GM23338 (cell line): Measurements from ENCODE around the gene MAPT. TPM values are rescaled to one million over a fixed set of nuclear protein-coding genes. Genes with fewer than 3 reads are reported as not detected.

ENCODE experiments used
- ATAC-seq: fragments of 200-7000 bp; cut with Tn5 transposase; 3 replicates; pipeline ENCODE4 v1.9.1; 2020
- DNase-seq: peaks from one replicate; pipeline ENCODE4 v3.0.0-alpha.2; 2015; ENCODE audit warnings: low spot score
- H2AFZ ChIP-seq: fragments of 200-600 bp; sonication (generic); 2 replicates; pipeline ENCODE4 v1.8.0; 2016; ENCODE audit warnings: antibody characterized with exemption, mild to moderate bottlenecking, moderate library complexity
- H3F3A ChIP-seq: fragments of 200-600 bp; sonication (generic); replicated peaks from 2 replicates; pipeline ENCODE4 v1.8.0; 2017; ENCODE audit warnings: antibody characterized with exemption, mixed run types, low read depth
- H3K27ac ChIP-seq: fragments of 200-600 bp; sonication (generic); 2 replicates; pipeline ENCODE4 v1.6.1; 2016; ENCODE audit warnings: low read depth
- H3K27me3 ChIP-seq: fragments of 200-600 bp; sonication (generic); 2 replicates; pipeline ENCODE4 v1.8.0; 2016; ENCODE audit warnings: mild to moderate bottlenecking, mixed run types, moderate library complexity; ENCODE audit not compliant: insufficient read depth
- H3K36me3 ChIP-seq: fragments of 200-600 bp; sonication (generic); 2 replicates; pipeline ENCODE4 v1.8.0; 2016; ENCODE audit warnings: mild to moderate bottlenecking; ENCODE audit not compliant: insufficient read depth
- H3K4me1 ChIP-seq: fragments of 200-600 bp; sonication (generic); 2 replicates; pipeline ENCODE4 v1.8.0; 2016; ENCODE audit warnings: mild to moderate bottlenecking, moderate library complexity; ENCODE audit not compliant: insufficient read depth
- H3K4me2 ChIP-seq: fragments of 200-600 bp; sonication (generic); 2 replicates; pipeline ENCODE4 v1.7.1; 2017; ENCODE audit warnings: mixed run types
- H3K4me3 ChIP-seq: fragments of 200-600 bp; sonication (generic); 2 replicates; pipeline ENCODE4 v1.6.1; 2016; ENCODE audit warnings: mixed run types
- H3K79me2 ChIP-seq: fragments of 200-600 bp; sonication (generic); replicated peaks from 2 replicates; pipeline ENCODE4 v1.8.0; 2017; ENCODE audit warnings: mild to moderate bottlenecking; ENCODE audit not compliant: insufficient read depth
- H3K9me2 ChIP-seq: fragments of 200-600 bp; sonication (generic); 2 replicates; pipeline ENCODE4 v1.8.0; 2017; ENCODE audit not compliant: insufficient read depth
- H4K20me1 ChIP-seq: fragments of 200-600 bp; sonication (generic); replicated peaks from 2 replicates; pipeline ENCODE4 v1.8.0; 2017; ENCODE audit warnings: mild to moderate bottlenecking; ENCODE audit not compliant: insufficient read depth
- H3K27ac Mint-ChIP-seq: 2 replicates; pipeline ENCODE4 v1.8.0; 2020; ENCODE audit warnings: inconsistent platforms, mild to moderate bottlenecking, moderate library complexity, mixed read lengths
- H3K27me3 Mint-ChIP-seq: 3 replicates; pipeline ENCODE4 v1.8.0; 2022; ENCODE audit warnings: low read depth, mild to moderate bottlenecking, moderate library complexity, mixed read lengths, inconsistent platforms; ENCODE audit not compliant: insufficient read depth, poor library complexity
- H3K36me3 Mint-ChIP-seq: 3 replicates; pipeline ENCODE4 v1.8.0; 2021; ENCODE audit warnings: low read depth, mild to moderate bottlenecking, inconsistent platforms, moderate library complexity, mixed read lengths
- H3K4me1 Mint-ChIP-seq: 3 replicates; pipeline ENCODE4 v1.8.0; 2020; ENCODE audit warnings: mild to moderate bottlenecking, inconsistent platforms, mixed read lengths
- H3K4me3 Mint-ChIP-seq: 3 replicates; pipeline ENCODE4 v1.8.0; 2021; ENCODE audit warnings: moderate library complexity, mild to moderate bottlenecking, inconsistent platforms, mixed read lengths
- H3K9me3 Mint-ChIP-seq: 3 replicates; pipeline ENCODE4 v1.8.0; 2020; ENCODE audit warnings: moderate library complexity, mild to moderate bottlenecking, inconsistent platforms, mixed read lengths
- CREB1 ChIP-seq: fragments of 250-450 bp; sonication (Bioruptor Pico); IDR thresholded peaks from 2 replicates; pipeline ENCODE4 v1.5.0; 2020; ENCODE audit warnings: low read depth, mild to moderate bottlenecking, moderate library complexity
- EZH2 ChIP-seq: fragments of 200-600 bp; sonication (generic); IDR thresholded peaks from one replicate; pipeline ENCODE4 v1.8.0; 2017; ENCODE audit warnings: antibody characterized with exemption, mild to moderate bottlenecking, low read depth; ENCODE audit not compliant: unreplicated experiment
- EZH2phosphoT487 ChIP-seq: fragments of 200-600 bp; sonication (generic); IDR thresholded peaks from one replicate; pipeline ENCODE4 v1.8.1; 2018; ENCODE audit warnings: antibody characterized with exemption; ENCODE audit not compliant: unreplicated experiment
- JUNB ChIP-seq: IDR thresholded peaks from one replicate; pipeline ENCODE4 v1.6.1; 2016; ENCODE audit warnings: antibody characterized with exemption; ENCODE audit not compliant: unreplicated experiment
- NANOG ChIP-seq: IDR thresholded peaks from 2 replicates; pipeline ENCODE4 v1.6.1; 2016; ENCODE audit warnings: antibody characterized with exemption, borderline replicate concordance
- POLR2AphosphoS5 ChIP-seq: IDR thresholded peaks from 2 replicates; pipeline ENCODE4 v1.6.1; 2016; ENCODE audit warnings: antibody characterized with exemption, low read depth
- STAT1 ChIP-seq: IDR thresholded peaks from one replicate; pipeline ENCODE4 v1.6.1; 2016; ENCODE audit warnings: antibody characterized with exemption; ENCODE audit not compliant: unreplicated experiment
- ZNF114 ChIP-seq: fragments of 250-450 bp; sonication (Bioruptor Pico); IDR thresholded peaks from 2 replicates; pipeline ENCODE4 v1.5.0; 2020; ENCODE audit warnings: mild to moderate bottlenecking, moderate library complexity
- ZNF331 ChIP-seq: fragments of 250-450 bp; sonication (Bioruptor Pico); IDR thresholded peaks from 2 replicates; pipeline ENCODE4 v1.5.0; 2020; ENCODE audit warnings: low read depth, mild to moderate bottlenecking, moderate library complexity
- polyA plus RNA-seq: library from polyadenylated mRNA; unstranded; fragments of >200 nt; fragmentation: Nextera tagmentation; extraction: Ambion mirVana; gene quantifications from 2 replicates; pipeline ENCODE4 v1.2.1, GENCODE V29; 2016
- total RNA-seq: library from RNA; depleted of rRNA; stranded (reverse); fragments of >200 nt; shearing (Covaris generic); gene quantifications from 2 replicates; pipeline ENCODE4 v1.2.3, GENCODE V29; 2014
- TF ChIP-seq, protein P1 (sequence below): IDR thresholded peaks from 2 replicates; pipeline ENCODE4 v1.6.1; 2016; ENCODE audit warnings: antibody characterized with exemption
- TF ChIP-seq, protein P2 (sequence below): fragments of 250-450 bp; sonication (Bioruptor Pico); IDR thresholded peaks from 2 replicates; pipeline ENCODE4 v1.5.0; 2020; ENCODE audit warnings: mild to moderate bottlenecking, moderate library complexity
- TF ChIP-seq, protein P3 (sequence below), 2 experiments: fragments of 200-600 bp in 1 of 2; sonication (generic) in 1 of 2; conservative IDR thresholded peaks; 2 replicates each; pipeline versions ENCODE4 v1.5.1 to v1.6.1; 2016 to 2017; ENCODE audit warnings: antibody characterized with exemption in 2 of 2, low read depth in 2 of 2, mild to moderate bottlenecking in 2 of 2, moderate library complexity in 1 of 2
- TF ChIP-seq, protein P4 (sequence below): IDR thresholded peaks from one replicate; pipeline ENCODE4 v1.6.1; 2018; ENCODE audit warnings: antibody characterized with exemption; ENCODE audit not compliant: unreplicated experiment

Gene MAPT
- total and polyA plus RNA-seq, 2 experiments from 2014 or later: 1.1 to 2.1 TPM

DNA sequence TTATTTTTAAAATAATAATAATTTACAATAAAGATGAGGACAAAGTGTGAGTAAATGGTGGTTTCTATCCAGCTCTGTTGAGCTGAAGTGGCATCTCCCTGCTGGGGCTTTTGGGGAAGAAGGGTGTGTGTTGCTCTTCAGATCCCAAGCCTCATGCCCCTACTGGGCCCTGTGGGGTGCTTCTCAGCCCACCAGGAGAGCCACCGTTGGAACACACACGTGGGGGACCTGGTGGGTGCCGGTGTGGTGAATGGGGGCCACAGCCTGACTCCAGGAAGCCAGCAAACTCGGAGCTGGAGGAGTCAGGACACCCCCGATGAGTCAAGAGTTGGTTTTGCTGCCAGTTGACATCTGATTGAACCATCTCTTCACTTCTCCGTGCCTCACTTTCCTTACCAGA lies 66.9 kb downstream of the MAPT start:
- no peak for DNase-seq
- Histone ChIP-seq H3K27ac (no peak overlapping the region), H3K4me2 (no peak overlapping the region), H3K4me3 (no peak overlapping the region), H4K20me1 (no peaks in the 10 kb centered on the region), H2AFZ (no peak overlapping the region), H3K9me2 (no peaks in the 10 kb centered on the region), H3K79me2 (no peaks in the 10 kb centered on the region), H3K4me1 (no peaks in the 10 kb centered on the region), H3K36me3 (no peaks in the 10 kb centered on the region), H3K27me3 (no peaks in the 10 kb centered on the region), H3F3A (no peaks in the 10 kb centered on the region)
- H3K36me3 Mint-ChIP-seq: no peaks in the 10 kb centered on the region
- no peaks in the 10 kb centered on the region for H3K27me3 Mint-ChIP-seq
- ATAC-seq: no peak
- H3K4me3 Mint-ChIP-seq: no peak overlapping the region
- H3K9me3 Mint-ChIP-seq: no peaks in the 10 kb centered on the region
- no peak for TF ChIP-seq EZH2phosphoT487
- TF ChIP-seq, protein P1, sequence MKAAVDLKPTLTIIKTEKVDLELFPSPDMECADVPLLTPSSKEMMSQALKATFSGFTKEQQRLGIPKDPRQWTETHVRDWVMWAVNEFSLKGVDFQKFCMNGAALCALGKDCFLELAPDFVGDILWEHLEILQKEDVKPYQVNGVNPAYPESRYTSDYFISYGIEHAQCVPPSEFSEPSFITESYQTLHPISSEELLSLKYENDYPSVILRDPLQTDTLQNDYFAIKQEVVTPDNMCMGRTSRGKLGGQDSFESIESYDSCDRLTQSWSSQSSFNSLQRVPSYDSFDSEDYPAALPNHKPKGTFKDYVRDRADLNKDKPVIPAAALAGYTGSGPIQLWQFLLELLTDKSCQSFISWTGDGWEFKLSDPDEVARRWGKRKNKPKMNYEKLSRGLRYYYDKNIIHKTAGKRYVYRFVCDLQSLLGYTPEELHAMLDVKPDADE: no peak
- no peak for TF ChIP-seq STAT1
- no peak for TF ChIP-seq EZH2
- no peak for TF ChIP-seq JUNB
- TF ChIP-seq, protein P2, sequence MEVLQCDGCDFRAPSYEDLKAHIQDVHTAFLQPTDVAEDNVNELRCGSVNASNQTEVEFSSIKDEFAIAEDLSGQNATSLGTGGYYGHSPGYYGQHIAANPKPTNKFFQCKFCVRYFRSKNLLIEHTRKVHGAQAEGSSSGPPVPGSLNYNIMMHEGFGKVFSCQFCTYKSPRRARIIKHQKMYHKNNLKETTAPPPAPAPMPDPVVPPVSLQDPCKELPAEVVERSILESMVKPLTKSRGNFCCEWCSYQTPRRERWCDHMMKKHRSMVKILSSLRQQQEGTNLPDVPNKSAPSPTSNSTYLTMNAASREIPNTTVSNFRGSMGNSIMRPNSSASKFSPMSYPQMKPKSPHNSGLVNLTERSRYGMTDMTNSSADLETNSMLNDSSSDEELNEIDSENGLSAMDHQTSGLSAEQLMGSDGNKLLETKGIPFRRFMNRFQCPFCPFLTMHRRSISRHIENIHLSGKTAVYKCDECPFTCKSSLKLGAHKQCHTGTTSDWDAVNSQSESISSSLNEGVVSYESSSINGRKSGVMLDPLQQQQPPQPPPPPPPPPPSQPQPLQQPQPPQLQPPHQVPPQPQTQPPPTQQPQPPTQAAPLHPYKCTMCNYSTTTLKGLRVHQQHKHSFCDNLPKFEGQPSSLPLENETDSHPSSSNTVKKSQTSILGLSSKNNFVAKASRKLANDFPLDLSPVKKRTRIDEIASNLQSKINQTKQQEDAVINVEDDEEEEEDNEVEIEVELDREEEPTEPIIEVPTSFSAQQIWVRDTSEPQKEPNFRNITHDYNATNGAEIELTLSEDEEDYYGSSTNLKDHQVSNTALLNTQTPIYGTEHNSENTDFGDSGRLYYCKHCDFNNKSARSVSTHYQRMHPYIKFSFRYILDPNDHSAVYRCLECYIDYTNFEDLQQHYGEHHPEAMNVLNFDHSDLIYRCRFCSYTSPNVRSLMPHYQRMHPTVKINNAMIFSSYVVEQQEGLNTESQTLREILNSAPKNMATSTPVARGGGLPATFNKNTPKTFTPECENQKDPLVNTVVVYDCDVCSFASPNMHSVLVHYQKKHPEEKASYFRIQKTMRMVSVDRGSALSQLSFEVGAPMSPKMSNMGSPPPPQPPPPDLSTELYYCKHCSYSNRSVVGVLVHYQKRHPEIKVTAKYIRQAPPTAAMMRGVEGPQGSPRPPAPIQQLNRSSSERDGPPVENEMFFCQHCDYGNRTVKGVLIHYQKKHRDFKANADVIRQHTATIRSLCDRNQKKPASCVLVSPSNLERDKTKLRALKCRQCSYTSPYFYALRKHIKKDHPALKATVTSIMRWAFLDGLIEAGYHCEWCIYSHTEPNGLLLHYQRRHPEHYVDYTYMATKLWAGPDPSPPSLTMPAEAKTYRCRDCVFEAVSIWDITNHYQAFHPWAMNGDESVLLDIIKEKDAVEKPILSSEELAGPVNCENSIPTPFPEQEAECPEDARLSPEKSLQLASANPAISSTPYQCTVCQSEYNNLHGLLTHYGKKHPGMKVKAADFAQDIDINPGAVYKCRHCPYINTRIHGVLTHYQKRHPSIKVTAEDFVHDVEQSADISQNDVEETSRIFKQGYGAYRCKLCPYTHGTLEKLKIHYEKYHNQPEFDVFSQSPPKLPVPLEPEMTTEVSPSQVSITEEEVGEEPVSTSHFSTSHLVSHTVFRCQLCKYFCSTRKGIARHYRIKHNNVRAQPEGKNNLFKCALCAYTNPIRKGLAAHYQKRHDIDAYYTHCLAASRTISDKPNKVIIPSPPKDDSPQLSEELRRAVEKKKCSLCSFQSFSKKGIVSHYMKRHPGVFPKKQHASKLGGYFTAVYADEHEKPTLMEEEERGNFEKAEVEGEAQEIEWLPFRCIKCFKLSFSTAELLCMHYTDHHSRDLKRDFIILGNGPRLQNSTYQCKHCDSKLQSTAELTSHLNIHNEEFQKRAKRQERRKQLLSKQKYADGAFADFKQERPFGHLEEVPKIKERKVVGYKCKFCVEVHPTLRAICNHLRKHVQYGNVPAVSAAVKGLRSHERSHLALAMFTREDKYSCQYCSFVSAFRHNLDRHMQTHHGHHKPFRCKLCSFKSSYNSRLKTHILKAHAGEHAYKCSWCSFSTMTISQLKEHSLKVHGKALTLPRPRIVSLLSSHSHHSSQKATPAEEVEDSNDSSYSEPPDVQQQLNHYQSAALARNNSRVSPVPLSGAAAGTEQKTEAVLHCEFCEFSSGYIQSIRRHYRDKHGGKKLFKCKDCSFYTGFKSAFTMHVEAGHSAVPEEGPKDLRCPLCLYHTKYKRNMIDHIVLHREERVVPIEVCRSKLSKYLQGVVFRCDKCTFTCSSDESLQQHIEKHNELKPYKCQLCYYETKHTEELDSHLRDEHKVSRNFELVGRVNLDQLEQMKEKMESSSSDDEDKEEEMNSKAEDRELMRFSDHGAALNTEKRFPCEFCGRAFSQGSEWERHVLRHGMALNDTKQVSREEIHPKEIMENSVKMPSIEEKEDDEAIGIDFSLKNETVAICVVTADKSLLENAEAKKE (CRISPR knock-in tag): no peak
- no peak for TF ChIP-seq CREB1 (CRISPR knock-in tag)
- TF ChIP-seq, protein P3, sequence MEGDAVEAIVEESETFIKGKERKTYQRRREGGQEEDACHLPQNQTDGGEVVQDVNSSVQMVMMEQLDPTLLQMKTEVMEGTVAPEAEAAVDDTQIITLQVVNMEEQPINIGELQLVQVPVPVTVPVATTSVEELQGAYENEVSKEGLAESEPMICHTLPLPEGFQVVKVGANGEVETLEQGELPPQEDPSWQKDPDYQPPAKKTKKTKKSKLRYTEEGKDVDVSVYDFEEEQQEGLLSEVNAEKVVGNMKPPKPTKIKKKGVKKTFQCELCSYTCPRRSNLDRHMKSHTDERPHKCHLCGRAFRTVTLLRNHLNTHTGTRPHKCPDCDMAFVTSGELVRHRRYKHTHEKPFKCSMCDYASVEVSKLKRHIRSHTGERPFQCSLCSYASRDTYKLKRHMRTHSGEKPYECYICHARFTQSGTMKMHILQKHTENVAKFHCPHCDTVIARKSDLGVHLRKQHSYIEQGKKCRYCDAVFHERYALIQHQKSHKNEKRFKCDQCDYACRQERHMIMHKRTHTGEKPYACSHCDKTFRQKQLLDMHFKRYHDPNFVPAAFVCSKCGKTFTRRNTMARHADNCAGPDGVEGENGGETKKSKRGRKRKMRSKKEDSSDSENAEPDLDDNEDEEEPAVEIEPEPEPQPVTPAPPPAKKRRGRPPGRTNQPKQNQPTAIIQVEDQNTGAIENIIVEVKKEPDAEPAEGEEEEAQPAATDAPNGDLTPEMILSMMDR (conservative IDR thresholded peaks at IDR 0.05; ENCODE audit: low read depth in 2 of 2): no peak
- no peak for TF ChIP-seq ZNF114 (CRISPR knock-in tag)
- no peak for TF ChIP-seq ZNF331 (CRISPR knock-in tag)
- TF ChIP-seq POLR2AphosphoS5: no peak
- TF ChIP-seq, protein P4, sequence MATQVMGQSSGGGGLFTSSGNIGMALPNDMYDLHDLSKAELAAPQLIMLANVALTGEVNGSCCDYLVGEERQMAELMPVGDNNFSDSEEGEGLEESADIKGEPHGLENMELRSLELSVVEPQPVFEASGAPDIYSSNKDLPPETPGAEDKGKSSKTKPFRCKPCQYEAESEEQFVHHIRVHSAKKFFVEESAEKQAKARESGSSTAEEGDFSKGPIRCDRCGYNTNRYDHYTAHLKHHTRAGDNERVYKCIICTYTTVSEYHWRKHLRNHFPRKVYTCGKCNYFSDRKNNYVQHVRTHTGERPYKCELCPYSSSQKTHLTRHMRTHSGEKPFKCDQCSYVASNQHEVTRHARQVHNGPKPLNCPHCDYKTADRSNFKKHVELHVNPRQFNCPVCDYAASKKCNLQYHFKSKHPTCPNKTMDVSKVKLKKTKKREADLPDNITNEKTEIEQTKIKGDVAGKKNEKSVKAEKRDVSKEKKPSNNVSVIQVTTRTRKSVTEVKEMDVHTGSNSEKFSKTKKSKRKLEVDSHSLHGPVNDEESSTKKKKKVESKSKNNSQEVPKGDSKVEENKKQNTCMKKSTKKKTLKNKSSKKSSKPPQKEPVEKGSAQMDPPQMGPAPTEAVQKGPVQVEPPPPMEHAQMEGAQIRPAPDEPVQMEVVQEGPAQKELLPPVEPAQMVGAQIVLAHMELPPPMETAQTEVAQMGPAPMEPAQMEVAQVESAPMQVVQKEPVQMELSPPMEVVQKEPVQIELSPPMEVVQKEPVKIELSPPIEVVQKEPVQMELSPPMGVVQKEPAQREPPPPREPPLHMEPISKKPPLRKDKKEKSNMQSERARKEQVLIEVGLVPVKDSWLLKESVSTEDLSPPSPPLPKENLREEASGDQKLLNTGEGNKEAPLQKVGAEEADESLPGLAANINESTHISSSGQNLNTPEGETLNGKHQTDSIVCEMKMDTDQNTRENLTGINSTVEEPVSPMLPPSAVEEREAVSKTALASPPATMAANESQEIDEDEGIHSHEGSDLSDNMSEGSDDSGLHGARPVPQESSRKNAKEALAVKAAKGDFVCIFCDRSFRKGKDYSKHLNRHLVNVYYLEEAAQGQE: no peak
- TF ChIP-seq NANOG: no peak
- H3K27ac Mint-ChIP-seq: no peak overlapping the region
- H3K4me1 Mint-ChIP-seq: no peaks in the 10 kb centered on the region
